Activated CD4-positive, alpha-beta T cell treated with anti-CD3 and anti-CD28 coated beads for 36 hours (primary cell): ENCODE measurements around the gene COL26A1. TPM values are rescaled to one million over a fixed set of nuclear protein-coding genes. Genes with fewer than 3 reads are reported as not detected.

Source experiments
- ATAC-seq: fragments of 200-7000 bp; cut with Tn5 transposase; one replicate; pipeline ENCODE4 v1.10.0; 2021; ENCODE audit warnings: mild to moderate bottlenecking, moderate library complexity
- CTCF ChIA-PET: fragments of 350-600 bp; sonication (Branson Sonifier 250); formaldehyde crosslinking; loops from one replicate; lab custom pipeline; 2021; ENCODE audit warnings: antibody characterized with exemption; lab: Charles Lee
- POLR2A ChIA-PET: fragments of 350-600 bp; sonication (Branson Sonifier 250); formaldehyde crosslinking; loops from one replicate; lab custom pipeline; 2021; ENCODE audit warnings: antibody characterized with exemption, inconsistent platforms; lab: Charles Lee
- DNase-seq: peaks from one replicate; pipeline ENCODE4 v3.0.0-alpha.2; 2020
- H3K27ac Mint-ChIP-seq: one replicate; pipeline ENCODE4 v1.8.0; 2021; ENCODE audit warnings: mixed read lengths
- H3K27me3 Mint-ChIP-seq: one replicate; pipeline ENCODE4 v1.8.0; 2021; ENCODE audit warnings: mixed read lengths
- H3K36me3 Mint-ChIP-seq: one replicate; pipeline ENCODE4 v1.8.0; 2021; ENCODE audit warnings: low read depth, mixed read lengths
- H3K4me1 Mint-ChIP-seq: one replicate; pipeline ENCODE4 v1.8.0; 2021; ENCODE audit warnings: mixed read lengths
- H3K4me3 Mint-ChIP-seq: one replicate; pipeline ENCODE4 v1.8.0; 2021; ENCODE audit warnings: mild to moderate bottlenecking, moderate library complexity, mixed read lengths
- H3K9me3 Mint-ChIP-seq: one replicate; pipeline ENCODE4 v1.8.0; 2021; ENCODE audit warnings: low read depth, mixed read lengths
- intact Hi-C, 2 experiments: fragments of 100-400 bp; cut with DNase I in 1 of 2; cut with micrococcal nuclease in 1 of 2; formaldehyde crosslinking; loops; one replicate each; pipeline versions ENCODE4 v1.14.2 to v1.15.1; 2022 to 2024; cut with DNase I, micrococcal nuclease
- total RNA-seq, 2 experiments: library from RNA; stranded (reverse); gene quantifications; one replicate each; pipeline ENCODE4 v1.2.3, GENCODE V29; 2021

Gene COL26A1
- total RNA-seq, 2 experiments from 2014 or later = not detected

GRCh38 chr7:101522021-101522420 is 159.3 kb downstream of the COL26A1 start:
- H3K36me3 Mint-ChIP-seq = no peaks in the 10 kb centered on the region
- CTCF ChIA-PET = interaction anchor here (0.7 kb wide), 1 partner anchor 757 kb away, joined by 3 read pairs; no protein-coding TSS in a partner anchor
- no peak for DNase-seq

GRCh38 chr7:101527844-101528667 is 165.4 kb downstream of the COL26A1 start:
- ChIA-PET CTCF (interaction anchor here (1.0 kb wide), 1 partner anchor 13 kb away, joined by 3 read pairs; no protein-coding TSS in a partner anchor), POLR2A (no interaction called here)
- H3K36me3 Mint-ChIP-seq = no peaks in the 10 kb centered on the region
- intact Hi-C loops = no loop called here
- H3K27ac Mint-ChIP-seq = no peak overlapping the region
- H3K4me1 Mint-ChIP-seq = no peaks in the 10 kb centered on the region
- no peak for DNase-seq
- no peak for ATAC-seq
- H3K9me3 Mint-ChIP-seq = no peaks in the 10 kb centered on the region
- H3K27me3 Mint-ChIP-seq = peaks cover 5% of the 10 kb centered on the region
- H3K4me3 Mint-ChIP-seq = no peak overlapping the region

More at GRCh38 chr7:101522021-101522420, 159.3 kb downstream of the COL26A1 start:
- no peaks in the 10 kb centered on the region for H3K9me3 Mint-ChIP-seq
- no peaks in the 10 kb centered on the region for H3K4me1 Mint-ChIP-seq
- H3K4me3 Mint-ChIP-seq = no peak overlapping the region
- ATAC-seq = no peak
- POLR2A ChIA-PET = no interaction called here
- H3K27me3 Mint-ChIP-seq = no peaks in the 10 kb centered on the region
- H3K27ac Mint-ChIP-seq = no peak overlapping the region
- intact Hi-C loops = no loop called here

- peaks cover 5% of the 10 kb centered on the region for H3K27me3 Mint-ChIP-seq
- no peaks in the 10 kb centered on the region for H3K36me3 Mint-ChIP-seq
- H3K4me1 Mint-ChIP-seq = no peaks in the 10 kb centered on the region
- CTCF ChIA-PET = no interaction called here
- intact Hi-C loops = no loop called here
- no peaks in the 10 kb centered on the region for H3K9me3 Mint-ChIP-seq
- H3K4me3 Mint-ChIP-seq = no peak overlapping the region
- POLR2A ChIA-PET = no interaction called here
- no peak overlapping the region for H3K27ac Mint-ChIP-seq
- ATAC-seq (no peak), DNase-seq (no peak)
These were observed 166.9 kb downstream of the COL26A1 start for GRCh38 chr7:101529560-101529959.

- Mint-ChIP-seq H3K36me3 (no peaks in the 10 kb centered on the region), H3K4me1 (no peaks in the 10 kb centered on the region), H3K4me3 (no peak overlapping the region), H3K27ac (no peak overlapping the region), H3K27me3 (peaks cover 5% of the 10 kb centered on the region), H3K9me3 (no peaks in the 10 kb centered on the region)
- DNase-seq (no peak), ATAC-seq (no peak)
- ChIA-PET POLR2A (no interaction called here), CTCF (interaction anchor here (1.4 kb wide), 1 partner anchor 12 kb away, joined by 4 read pairs; no protein-coding TSS in a partner anchor)
- intact Hi-C loops = no loop called here
These were observed 169.2 kb downstream of the COL26A1 start for GRCh38 chr7:101531726-101532357.

GRCh38 chr7:101532400-101533102 is 169.9 kb downstream of the COL26A1 start:
- H3K4me3 Mint-ChIP-seq = no peak overlapping the region
- ChIA-PET CTCF (interaction anchor here (1.4 kb wide), 1 partner anchor 11 kb away, joined by 4 read pairs; no protein-coding TSS in a partner anchor), POLR2A (no interaction called here)
- H3K36me3 Mint-ChIP-seq = no peaks in the 10 kb centered on the region
- no peak overlapping the region for H3K27ac Mint-ChIP-seq
- DNase-seq = no peak
- H3K4me1 Mint-ChIP-seq = no peaks in the 10 kb centered on the region
- H3K27me3 Mint-ChIP-seq = peaks cover 5% of the 10 kb centered on the region
- intact Hi-C loops = no loop called here
- ATAC-seq = no peak
- H3K9me3 Mint-ChIP-seq = no peaks in the 10 kb centered on the region

- Mint-ChIP-seq H3K4me3 (no peak overlapping the region), H3K27ac (no peak overlapping the region), H3K9me3 (no peaks in the 10 kb centered on the region), H3K27me3 (peaks cover 5% of the 10 kb centered on the region), H3K36me3 (no peaks in the 10 kb centered on the region), H3K4me1 (no peaks in the 10 kb centered on the region)
- ChIA-PET POLR2A (no interaction called here), CTCF (interaction anchor here (0.7 kb wide), 1 partner anchor 9 kb away, joined by 3 read pairs; no protein-coding TSS in a partner anchor)
- no peak for ATAC-seq
- intact Hi-C loops = no loop called here
- no peak for DNase-seq
These were observed 170.4 kb downstream of the COL26A1 start for GRCh38 chr7:101533103-101533465.

GRCh38 chr7:101534015-101534803 is 171.5 kb downstream of the COL26A1 start:
- intact Hi-C loops = no loop called here
- no peak overlapping the region for H3K4me3 Mint-ChIP-seq
- ChIA-PET CTCF (interaction anchor here (0.7 kb wide), 1 partner anchor 8 kb away, joined by 3 read pairs; no protein-coding TSS in a partner anchor), POLR2A (no interaction called here)
- no peaks in the 10 kb centered on the region for H3K9me3 Mint-ChIP-seq
- ATAC-seq (no peak), DNase-seq (no peak)
- H3K36me3 Mint-ChIP-seq = no peaks in the 10 kb centered on the region
- peaks cover 5% of the 10 kb centered on the region for H3K27me3 Mint-ChIP-seq
- H3K4me1 Mint-ChIP-seq = no peaks in the 10 kb centered on the region
- no peak overlapping the region for H3K27ac Mint-ChIP-seq

- no peaks in the 10 kb centered on the region for H3K36me3 Mint-ChIP-seq
- H3K4me3 Mint-ChIP-seq = no peak overlapping the region
- CTCF ChIA-PET = no interaction called here
- peaks cover under 1% of the 10 kb centered on the region for H3K27me3 Mint-ChIP-seq
- POLR2A ChIA-PET = no interaction called here
- intact Hi-C loops = no loop called here
- DNase-seq (no peak), ATAC-seq (no peak)
- no peaks in the 10 kb centered on the region for H3K9me3 Mint-ChIP-seq
- H3K4me1 Mint-ChIP-seq = no peaks in the 10 kb centered on the region
- H3K27ac Mint-ChIP-seq = no peak overlapping the region
These were observed 172.2 kb downstream of the COL26A1 start for GRCh38 chr7:101534873-101535272.

GRCh38 chr7:101535351-101535751 is 172.7 kb downstream of the COL26A1 start:
- CTCF ChIA-PET = interaction anchor here (0.7 kb wide), 1 partner anchor 113 kb away, joined by 3 read pairs; no protein-coding TSS in a partner anchor
- POLR2A ChIA-PET = no interaction called here

GRCh38 chr7:101536232-101536631 is 173.6 kb downstream of the COL26A1 start:
- Mint-ChIP-seq H3K4me1 (no peaks in the 10 kb centered on the region), H3K36me3 (no peaks in the 10 kb centered on the region), H3K27me3 (no peaks in the 10 kb centered on the region), H3K27ac (no peak overlapping the region), H3K9me3 (no peaks in the 10 kb centered on the region), H3K4me3 (no peak overlapping the region)
- intact Hi-C loops = no loop called here
- CTCF ChIA-PET = interaction anchor here (0.5 to 0.9 kb wide), 4 partner anchors 67 to 307 kb away, joined by 3 read pairs; no protein-coding TSS in a partner anchor
- ATAC-seq (no peak), DNase-seq (no peak)
- POLR2A ChIA-PET = no interaction called here

More at GRCh38 chr7:101535351-101535751, 172.7 kb downstream of the COL26A1 start:
- H3K4me3 Mint-ChIP-seq = no peak overlapping the region
- H3K27me3 Mint-ChIP-seq = no peaks in the 10 kb centered on the region
- intact Hi-C loops = no loop called here
- ATAC-seq (no peak), DNase-seq (no peak)
- H3K27ac Mint-ChIP-seq = no peak overlapping the region
- no peaks in the 10 kb centered on the region for H3K4me1 Mint-ChIP-seq
- no peaks in the 10 kb centered on the region for H3K9me3 Mint-ChIP-seq
- H3K36me3 Mint-ChIP-seq = no peaks in the 10 kb centered on the region
